HG03045 (cell line): Measurements from ENCODE around the gene SLF1.

Experiments
- ATAC-seq: cut with Tn5 transposase; IDR thresholded peaks from one replicate; pipeline ENCODE4 v1.9.1; 2021; ENCODE audit warnings: mild to moderate bottlenecking, moderate library complexity; ENCODE audit not compliant: unreplicated experiment

The SLF1 gene

DNA sequence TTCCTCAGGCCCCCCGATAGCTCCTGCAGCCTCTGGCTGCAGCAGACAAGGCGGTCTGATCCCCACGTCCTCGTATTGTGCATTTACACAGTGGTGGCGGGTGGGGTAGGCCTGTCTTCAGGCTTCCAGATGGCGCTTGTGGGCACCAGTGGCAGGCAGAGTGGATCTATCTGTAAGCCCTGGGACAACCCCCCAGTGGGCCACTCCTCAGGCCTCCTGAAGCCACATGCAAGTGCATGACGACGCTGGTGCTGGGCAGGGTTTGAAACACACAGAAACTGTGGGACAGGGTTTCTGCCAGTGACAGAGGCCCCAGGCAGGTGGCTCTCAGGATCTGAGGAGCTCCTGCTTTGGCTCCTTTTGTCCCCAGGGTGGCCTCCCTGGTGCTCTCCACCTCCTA, 42.0 kb downstream of the SLF1 start:
- ATAC-seq, result no peak

DNA sequence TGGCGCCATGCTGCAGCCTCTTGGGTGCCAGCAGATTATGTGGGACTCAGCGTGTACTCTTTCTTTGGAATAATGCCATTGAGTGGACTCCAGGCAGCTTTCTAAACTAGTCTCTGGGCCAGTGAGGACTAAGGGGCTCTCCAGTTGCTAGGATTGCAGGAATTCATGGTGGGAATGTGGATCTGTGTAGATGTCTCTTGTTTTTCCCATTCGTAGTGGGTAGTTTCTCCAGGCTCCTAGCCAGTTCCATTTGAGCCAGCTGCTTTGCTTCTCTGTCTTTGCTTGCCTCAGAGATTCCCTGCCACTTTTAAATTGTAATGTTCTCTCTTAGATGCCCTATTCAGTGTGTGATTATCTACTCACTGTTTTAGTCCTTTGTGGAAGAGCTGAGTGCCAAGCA, 42.6 kb downstream of the SLF1 start:
- no peak for ATAC-seq

DNA sequence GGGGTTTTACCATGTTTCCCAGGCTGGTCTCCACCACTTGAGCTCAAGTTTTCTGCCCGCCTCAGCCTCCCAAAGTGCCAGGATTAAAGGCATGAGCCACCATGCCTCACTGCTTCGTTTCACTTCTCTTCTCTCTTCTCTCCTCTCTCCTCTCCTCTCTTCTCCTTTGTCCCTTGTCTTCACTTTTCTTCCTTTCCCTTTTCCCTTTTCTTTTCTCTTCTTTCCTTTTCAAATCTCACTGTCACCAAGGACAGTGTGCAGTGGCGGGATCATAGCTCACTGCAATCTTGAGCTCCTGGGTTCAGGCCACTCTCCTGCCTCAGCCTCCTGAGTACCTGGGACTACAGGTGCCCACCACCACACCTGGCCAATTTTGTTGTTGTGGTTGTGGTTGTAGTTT, 49.5 kb downstream of the SLF1 start:
- ATAC-seq, result no peak

DNA sequence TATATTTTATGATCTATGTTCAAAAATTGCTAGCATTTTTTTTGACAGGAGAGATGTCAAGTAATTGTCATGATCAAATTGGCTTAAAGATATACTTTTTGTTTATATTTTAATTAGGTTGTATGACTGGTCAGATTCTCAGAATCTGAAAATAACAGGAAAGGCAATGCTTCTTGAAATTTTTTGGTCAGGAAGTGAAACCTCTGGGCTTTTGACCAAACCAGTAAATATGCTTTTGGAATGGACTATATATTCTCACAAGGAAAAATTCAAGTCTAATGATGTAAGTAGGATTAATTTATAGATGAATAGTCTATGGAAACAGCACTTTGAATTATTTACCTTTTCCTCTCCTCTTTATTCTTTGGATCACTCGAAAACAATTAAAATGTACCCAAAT, 52.3 kb downstream of the SLF1 start:
- no peak for ATAC-seq

DNA sequence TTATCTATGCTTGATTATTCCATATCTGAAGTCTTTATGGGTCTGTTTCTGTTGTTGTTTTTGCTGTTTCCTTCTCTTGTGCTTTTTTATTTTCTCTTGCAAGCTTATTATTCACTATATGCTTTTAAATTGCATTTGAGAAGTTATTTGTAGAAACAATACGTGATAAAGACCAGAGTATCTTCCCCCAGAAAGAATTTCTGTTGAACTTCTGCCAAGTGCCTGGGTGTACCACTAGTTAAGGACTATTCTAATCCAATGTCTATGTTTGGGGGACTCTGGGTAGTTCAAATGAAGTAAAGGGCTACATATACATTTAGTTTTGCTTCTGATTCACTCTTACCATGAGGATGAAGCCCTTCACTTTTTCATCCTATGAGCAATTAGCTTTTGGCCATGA, 54.3 kb downstream of the SLF1 start:
- no peak for ATAC-seq

DNA sequence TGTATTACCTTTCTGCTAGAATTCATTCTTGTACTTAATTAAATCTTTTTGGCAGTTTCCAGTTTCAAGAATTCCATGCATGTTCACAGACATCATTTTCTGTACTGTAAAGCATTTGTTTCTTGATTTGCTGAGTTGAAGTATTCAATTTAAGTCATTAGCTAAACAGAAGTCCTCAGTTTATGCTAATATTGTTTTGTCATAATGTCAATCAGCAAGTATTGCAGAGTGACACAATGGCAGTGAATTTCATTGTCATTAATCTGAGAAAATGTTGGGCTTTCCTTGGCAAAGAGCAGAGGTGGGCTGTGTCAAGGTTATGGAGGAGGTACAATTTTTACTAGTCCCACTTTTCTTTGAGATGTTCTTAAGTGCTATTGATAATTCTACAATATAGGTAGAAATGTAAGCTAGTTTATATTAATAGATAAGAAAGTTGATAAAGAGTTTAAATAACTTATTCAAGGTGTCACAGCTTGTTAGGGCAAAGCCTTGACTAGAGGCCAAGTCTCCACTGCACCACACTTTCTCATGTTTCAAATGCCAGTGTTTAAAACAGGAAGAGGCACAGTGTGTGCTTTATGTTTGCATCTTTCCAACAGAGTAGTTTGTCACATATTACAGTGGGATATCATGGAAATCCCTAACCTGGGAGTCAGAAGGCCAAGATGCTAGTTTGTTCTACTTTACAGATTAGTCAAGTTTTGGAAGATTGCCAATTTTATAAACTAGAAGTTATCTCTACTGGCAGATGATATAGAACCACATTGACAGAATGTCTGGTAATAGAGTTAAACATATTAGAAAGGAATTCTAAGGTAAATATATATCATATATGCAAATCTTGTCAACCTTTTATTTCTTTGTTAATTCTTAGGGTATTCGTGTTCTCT, 56.3 kb downstream of the SLF1 start:
- ATAC-seq, result no peak

DNA sequence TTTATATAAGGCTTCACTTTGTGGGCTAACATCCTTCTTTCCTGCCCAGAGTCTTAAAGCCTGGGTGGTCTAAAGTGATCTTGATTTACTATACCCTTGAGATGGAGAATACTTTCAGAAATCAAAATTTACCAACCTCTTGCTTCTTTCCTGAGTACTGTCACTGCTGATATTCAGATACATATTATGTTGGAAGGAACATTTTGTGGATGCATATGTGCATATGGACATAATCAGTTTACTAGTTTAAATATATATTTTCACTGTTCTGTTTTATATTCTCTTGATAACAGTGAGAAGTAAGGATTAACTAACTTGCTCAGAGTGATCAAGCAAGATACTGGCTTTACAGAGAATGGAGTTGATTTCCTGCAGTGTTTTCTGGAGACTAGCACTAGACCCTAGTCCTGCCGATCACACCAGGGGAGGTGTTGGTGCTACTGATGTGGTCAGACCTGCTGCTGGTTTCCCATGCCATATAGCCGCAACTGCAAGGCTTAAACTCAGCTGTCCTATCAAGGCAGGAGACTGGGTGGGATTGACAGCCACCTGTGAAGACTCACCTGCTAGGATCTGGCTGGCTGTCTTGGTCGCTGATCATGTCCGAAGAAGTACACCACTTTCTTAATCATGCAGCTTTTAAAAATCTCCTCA, 57.6 kb downstream of the SLF1 start:
- no peak for ATAC-seq

DNA sequence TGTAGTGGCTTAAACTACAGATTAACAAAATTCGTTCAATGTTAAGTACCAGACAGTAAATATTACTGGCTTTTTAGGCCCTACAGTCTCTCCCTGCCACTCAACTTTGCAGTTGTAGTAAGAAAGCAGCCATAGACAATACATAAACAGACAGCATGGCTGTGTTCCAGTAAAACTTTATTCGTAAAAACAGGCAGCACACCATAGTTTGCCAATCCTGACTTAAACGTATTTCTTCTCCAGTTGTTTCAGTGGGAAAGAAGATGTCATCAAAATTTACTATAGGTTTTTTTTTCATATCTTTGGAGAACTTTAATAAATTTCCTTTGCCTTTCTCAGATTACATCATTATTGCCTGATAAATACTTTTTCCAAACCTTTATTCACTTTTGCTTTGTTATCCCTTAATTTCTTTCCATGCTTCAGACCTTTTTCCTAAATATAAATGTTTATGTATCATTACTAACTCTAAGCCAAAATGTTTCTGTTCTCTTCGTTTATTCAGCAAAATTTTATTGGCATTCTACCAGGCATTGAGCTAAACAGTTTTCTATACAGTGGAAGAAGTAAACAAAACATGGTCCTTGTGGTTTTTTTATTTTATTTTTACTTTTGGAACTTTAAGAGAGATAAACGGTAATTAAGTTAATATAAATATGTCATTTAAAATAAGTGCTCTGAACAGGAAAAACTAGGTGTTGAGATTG, 64.5 kb downstream of the SLF1 start:
- no peak for ATAC-seq

DNA sequence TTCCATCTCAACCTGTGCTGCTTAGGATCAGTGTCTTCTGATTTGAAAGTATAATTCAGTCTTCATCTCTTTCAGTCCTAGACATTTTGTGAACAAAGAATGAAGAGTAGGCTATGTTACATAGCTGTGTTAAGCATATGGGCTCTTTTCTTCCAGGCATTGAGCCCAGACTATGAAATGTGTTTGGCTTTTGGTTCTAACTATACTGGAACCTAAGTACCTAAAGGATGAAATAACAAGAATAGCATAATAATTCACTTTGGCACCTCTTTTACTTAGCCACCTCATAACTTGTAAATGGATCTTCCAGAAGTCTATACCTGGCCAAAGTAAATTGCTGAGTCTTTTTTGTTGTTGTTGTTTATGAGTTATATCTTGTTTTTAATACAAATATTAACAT, 71.4 kb downstream of the SLF1 start:
- no peak for ATAC-seq

DNA sequence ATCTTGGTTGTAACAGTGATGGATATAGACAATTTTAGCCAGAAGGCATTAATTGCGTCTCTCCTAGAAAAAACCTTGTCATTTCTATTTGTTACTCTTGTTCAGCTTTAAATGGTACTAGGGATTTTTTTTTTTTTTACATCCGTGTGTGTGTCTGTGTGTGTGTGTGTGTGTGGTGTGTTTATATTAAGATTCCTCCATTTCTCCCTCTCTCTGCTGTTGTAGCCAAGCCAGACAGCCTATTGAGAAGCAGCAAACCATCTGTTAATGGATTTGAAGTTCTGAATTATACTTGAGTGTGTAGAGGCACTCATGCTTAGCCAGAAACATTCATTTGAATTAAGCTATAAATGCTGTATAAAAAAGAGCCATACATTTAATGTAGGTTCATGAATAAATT, 72.3 kb downstream of the SLF1 start:
- ATAC-seq, result no peak

DNA sequence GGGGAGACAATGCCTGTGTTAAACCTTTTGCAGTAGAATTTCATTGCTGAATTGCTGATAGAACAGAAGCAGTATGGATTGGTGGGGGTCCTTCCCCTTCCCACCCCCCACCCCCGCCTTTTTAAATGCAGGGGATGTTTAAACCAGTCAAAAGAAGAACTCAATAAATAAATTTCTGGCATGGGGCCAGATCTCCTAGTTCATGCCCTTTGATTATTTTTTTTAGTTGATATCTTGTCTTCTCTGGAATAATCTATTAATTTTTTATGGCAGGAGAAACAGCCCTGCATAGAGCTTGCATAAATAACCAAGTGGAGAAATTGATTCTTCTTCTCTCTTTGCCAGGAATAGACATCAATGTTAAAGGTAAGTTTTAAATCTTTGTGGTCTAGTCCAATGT, 72.8 kb downstream of the SLF1 start:
- no peak for ATAC-seq

DNA sequence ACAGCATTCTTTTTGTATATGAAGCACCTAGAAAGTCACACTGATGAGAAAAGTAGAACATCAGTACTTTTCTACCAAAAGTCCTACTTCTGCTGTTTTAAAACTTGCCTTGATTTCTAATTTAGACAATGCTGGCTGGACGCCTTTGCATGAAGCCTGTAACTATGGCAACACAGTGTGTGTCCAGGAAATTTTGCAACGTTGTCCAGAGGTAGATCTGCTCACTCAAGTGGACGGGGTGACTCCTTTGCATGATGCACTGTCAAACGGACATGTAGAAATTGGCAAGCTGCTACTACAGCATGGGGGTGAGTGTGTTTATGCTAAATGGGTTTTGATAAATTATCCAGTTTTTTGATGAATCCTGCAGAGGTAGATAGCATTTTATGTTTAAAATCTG, 73.5 kb downstream of the SLF1 start:
- no peak for ATAC-seq

DNA sequence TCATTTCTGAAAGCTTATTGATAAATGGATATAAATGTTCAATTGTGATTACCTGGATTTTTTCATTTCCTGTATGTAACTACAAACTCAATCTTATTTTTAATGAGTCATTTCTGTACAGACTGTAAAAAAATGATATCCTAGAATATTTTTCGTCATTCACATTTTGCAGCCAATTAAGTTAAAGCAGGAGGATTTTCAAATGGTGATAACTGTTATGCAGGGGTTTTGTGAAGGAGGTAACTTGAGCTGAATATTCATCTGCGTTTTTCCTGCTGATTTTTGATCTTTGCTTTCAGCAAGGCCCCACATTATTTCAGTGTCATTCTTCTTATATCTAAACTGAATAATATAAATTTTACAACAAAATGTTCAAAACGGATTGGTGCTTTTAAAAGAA, 74.1 kb downstream of the SLF1 start:
- no peak for ATAC-seq

DNA sequence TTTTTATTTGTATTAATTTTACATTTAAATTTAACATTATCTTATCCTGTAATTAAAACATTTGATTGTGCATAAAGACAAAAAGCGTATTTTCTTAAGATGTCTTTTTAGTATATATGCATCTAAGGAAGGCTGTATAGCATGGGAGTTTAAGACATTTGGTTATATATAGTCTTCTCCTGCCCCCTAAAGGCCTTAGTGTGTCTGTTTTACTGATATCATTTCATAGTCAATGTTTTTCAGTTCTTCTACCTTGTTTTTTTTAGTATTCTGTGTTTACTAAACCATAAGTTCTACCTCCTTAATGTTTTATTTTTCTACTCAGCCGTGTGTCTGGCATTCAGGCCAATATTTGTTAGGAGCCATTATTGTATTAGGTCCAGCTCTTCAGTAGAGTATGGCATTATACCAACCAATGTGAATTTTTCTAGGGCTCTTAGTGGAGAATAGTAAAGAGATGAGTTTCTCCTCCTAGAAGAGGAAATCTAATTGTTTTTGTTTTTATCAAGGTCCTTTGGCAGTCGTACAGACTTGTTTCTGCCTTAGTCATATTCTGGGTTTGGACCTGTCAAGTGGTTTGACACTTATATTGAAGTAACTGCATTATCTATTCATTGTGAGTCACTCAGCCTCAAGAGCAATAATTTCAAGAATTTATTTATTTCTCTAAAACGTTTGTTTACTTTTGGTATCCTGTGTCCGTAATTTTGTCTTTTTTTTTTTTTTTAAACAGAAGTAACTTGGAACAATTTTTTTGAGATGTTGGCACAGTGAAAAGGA, 74.8 kb downstream of the SLF1 start:
- ATAC-seq, result no peak

DNA sequence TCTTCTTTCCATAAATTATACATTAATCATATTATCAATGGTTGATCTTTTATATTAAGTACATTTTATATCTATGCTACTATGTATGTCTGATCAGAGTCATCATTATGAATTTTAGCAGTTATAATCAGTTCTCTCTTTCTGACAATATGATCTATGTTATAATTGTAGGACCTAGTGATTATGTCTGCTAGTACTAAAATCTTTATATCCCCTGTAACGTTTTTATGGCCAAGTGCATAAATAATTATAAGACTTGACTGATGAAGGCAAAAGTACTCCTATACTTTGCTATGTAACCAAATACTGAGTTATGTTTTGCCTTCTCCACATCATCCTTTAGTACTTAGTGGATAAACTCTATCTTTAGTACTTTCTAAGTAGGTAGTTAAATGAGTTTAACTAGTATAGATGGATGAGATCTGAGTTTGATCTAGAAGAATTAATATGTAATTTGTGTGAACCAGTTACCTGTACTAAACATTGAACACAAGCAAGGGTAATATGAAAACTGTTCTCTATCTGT, 75.4 kb downstream of the SLF1 start:
- no peak for ATAC-seq

DNA sequence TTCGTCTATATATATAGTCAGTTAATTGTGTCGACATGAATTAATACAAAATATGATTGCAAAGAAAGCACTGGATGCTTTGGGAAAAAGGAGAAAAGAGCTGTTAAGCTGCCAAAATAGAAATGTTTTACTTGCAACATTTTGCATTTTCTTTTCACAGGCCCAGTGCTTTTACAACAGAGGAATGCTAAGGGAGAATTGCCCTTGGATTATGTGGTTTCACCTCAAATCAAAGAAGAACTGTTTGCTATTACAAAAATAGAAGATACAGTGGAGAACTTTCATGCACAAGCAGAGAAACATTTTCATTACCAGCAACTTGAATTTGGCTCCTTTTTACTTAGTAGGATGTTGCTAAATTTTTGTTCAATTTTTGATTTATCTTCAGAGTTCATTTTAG, 76.2 kb downstream of the SLF1 start:
- no peak for ATAC-seq

DNA sequence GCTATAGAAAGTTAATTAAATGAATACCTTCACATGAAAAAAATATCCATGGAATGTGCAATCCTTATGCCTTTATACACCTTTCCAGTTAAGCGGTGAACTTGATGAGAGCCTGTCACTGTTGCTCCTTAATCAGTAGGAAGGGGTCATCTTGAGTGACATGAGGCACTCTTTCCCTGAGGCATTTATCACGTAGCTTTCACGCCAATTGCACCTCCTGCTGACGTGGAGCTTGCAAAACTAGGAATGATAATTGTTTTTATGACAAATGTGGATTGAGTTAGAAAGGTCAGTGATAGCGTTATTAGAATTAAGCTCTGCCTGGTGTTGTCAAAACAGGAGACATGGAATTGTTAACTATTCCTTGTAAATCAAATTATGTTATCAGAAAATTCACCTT, 79.7 kb downstream of the SLF1 start:
- ATAC-seq, result no peak

DNA sequence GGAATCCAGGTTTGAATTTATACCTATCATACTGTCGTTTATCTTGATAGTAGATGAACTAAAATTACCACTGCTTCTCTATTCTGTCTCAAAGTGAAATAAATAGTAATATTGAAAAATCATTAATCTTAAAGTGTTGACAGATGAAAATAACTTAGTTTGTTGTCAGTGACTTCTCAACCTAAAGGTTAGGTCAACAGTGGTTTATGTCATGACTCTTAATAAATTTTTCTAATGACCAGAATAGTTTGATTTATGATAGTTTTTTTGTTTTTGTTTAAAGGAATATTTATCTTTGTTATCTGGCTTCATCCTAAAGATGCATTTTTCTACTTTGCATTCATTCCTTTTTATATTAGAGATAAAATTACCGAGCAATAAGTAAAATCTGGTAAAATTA, 81.1 kb downstream of the SLF1 start:
- no peak for ATAC-seq

DNA sequence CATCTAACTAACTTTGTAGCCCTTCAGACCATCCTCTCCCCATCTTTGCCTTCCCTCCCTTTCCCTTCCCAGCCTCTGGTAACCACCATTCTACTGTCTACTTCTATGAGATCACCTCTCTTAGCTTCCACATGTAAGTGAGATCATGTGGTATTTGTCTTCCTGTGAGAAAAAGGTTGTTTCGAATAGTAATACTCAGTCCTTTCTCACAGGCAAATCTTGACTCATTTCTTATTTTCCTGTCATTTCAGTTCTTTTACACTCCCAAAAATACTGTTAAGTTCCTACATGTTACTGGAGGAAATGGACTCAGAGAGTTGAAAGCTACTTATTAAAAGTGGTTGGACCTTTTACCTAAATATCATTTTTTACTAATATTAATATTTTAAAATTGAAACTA, 82.1 kb downstream of the SLF1 start:
- ATAC-seq, result peak; percentile 82

DNA sequence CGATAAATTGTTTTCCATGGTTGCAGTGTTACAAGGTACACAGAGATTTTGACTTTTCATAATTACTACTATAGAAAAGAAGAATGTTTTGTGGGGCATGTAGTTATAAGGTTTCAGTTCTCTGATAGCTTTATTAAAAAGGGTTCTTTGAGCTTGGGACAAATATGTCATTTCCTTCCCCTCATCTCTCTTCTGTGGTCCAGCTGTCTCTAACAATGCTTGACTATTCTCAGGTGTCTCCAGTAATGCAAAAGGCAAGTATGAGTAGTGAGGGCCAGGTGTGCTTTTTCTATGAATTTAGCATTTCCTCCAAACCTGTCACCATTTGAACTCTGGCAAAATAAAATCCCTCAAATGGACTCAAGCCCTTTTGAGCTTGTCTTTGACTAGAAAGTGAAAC, 84.3 kb downstream of the SLF1 start:
- ATAC-seq, result peak; percentile 38

DNA sequence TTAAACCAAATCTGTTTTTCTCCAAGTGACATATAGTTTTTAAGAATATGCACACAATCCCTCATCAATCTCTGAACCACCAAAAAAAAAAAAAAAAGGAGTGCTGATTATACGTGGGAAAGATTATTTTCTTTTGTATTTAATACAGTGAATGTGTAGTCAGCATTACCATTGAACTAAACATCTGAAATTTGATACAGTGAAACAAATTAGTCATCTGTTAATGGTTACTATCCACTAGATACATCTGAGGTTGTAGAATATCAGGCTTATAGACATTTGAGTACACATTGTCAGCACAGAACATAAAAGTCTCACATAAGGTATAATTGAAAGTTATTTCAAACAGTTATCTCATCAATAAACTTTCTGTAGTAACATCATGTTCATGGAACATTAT, 87.0 kb downstream of the SLF1 start:
- ATAC-seq, result no peak
